ENCODE measurements around the gene TTC7B.

The TTC7B gene

DNA sequence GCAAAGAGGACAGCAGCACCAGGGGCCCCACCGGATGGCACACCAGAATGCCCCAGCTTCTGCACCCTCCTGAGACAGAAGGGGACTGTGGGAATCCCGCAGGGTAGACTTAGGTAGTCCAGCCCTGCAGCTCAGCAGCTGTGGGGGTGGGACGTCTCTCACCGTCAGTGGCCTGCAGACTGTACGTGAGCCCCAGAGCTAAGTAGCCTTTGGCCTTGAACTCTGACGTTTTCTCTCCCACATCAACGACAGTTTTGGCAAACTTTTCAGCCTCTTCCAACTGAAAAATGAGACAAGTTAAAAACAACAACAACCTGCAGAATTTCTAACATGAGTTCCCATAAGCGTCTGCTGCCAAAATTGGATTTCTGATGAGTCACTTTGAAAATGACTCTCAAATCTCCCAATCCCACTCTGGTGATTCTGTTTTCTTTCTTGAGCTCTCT, 161.4 kb downstream of the TTC7B start:
- no peak for DNase-seq (ENCODE audit: low read depth)
- no peak for TF ChIP-seq CTCF (IDR thresholded peaks at IDR 0.05; ENCODE audit: insufficient read depth, low read depth, low read length, missing control alignments)
- H3K4me3 ChIP-seq (ENCODE audit: low read depth, low read length) = no peak overlapping the region

DNA sequence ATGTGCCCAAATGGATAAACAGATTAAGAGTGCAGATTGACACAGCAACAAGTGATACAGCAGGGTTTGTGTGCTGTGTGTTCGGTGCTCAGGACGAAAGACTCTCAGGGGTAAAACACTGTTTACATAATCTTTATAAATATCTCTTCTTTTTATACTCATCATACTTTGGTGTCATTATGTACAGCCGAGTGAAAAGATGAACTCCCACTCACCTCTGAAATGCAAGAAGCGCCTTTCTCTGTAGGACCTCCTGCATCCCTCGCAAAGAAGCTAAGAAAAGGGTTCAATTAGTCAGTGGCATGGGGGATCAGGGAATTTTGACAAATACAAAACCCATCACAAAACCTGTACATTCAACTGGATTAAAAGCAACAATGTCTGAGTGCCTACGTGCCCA, 163.6 kb downstream of the TTC7B start:
- no peak for DNase-seq (ENCODE audit: low read depth)
- no peak for TF ChIP-seq CTCF (IDR thresholded peaks at IDR 0.05; ENCODE audit: insufficient read depth, low read depth, low read length, missing control alignments)
- no peak overlapping the region for H3K4me3 ChIP-seq (ENCODE audit: low read depth, low read length)

DNA sequence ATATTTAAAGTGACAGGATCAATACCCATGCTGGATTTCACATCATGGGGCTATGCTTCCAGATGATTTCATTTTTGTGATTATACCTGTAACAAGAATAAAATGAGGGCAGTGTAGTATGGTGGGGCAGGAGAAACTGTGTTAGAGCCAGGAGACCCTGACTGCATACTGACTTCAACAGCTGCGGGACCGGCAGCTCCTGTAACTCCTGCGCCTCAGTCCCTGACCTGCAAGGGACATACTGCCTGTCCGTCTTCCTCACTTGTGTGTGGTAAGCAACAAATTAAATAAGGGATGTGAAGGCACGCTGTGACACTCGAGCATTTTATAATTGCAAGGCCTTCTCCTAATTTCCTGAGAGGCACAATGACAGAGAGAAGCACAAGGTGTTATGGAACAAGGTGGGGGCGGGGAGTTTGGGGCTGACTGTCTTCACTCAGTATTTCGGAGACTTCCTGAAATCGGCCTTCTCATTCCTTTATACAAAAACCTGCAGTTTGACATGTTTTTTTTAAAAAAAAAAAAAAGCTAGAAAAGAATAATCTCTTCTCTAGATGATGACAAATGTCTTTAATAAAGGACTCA, 164.2 kb downstream of the TTC7B start:
- TF ChIP-seq CTCF (IDR thresholded peaks at IDR 0.05; ENCODE audit: insufficient read depth, low read depth, low read length, missing control alignments) = no peak
- no peak for DNase-seq (ENCODE audit: low read depth)

DNA sequence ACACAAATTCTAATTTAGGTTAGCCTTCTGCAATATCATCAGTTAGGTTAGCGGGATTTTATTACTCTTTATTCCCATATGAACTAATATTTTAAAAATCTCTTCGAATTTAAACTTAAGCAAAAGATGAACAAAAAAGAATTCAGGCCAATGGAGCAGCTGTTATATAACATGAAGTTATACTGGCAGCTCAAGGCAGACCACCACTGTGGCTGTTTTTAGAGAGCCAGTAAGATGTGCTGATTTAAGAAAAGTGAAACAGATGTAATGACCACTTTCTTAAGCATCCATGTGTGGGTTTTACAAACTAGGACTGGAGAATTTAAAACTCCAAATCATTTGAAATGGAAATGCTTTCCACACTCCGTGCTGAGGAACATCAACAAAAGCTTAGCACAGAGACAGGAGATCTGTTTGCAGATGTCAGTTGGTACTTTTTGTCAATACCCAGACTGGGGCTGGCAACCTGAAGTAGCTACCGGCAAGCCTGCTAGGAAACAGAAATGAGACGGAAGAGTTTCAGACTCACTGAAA, 164.9 kb downstream of the TTC7B start:
- TF ChIP-seq CTCF (IDR thresholded peaks at IDR 0.05; ENCODE audit: insufficient read depth, low read depth, low read length, missing control alignments) = no peak
- no peak overlapping the region for H3K4me3 ChIP-seq (ENCODE audit: low read depth, low read length)
- no peak for DNase-seq (ENCODE audit: low read depth)

More for the DNA sequence above, 164.2 kb downstream of the TTC7B start:
- H3K4me3 ChIP-seq (ENCODE audit: low read depth, low read length) = no peak overlapping the region

GRCh38 chr14:90649557-90650135, 166.6 kb downstream of the TTC7B start:
- no peak overlapping the region for H3K4me3 ChIP-seq (ENCODE audit: low read depth, low read length)
- TF ChIP-seq CTCF (IDR thresholded peaks at IDR 0.05; ENCODE audit: insufficient read depth, low read depth, low read length, missing control alignments) = no peak
- DNase-seq (ENCODE audit: low read depth) = no peak

DNA sequence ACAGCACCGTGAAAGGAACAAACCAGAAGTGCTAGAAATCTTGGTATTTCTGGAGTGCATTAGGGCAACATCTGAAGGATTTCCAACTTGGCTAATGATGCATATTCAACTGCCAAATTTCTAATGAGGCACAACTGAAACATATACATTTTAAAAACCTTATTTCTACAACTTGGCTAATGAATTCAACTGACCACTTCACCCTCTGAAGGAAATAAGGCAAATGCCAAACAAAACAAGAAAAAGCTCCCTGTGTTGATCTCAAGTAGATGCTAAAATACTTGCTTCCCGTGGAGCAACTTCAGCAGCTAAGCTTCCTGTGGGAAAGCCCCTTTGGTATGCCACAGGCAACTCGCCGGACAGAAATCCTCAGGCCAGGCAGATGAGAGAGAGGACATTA, 167.1 kb downstream of the TTC7B start:
- no peak for TF ChIP-seq CTCF (IDR thresholded peaks at IDR 0.05; ENCODE audit: insufficient read depth, low read depth, low read length, missing control alignments)
- H3K4me3 ChIP-seq (ENCODE audit: low read depth, low read length) = no peak overlapping the region
- no peak for DNase-seq (ENCODE audit: low read depth)
